ENCODE results near the gene NACC2. TPM values are rescaled to one million over a fixed set of nuclear protein-coding genes. Genes with fewer than 3 reads are reported as not detected.

Gene NACC2
- total RNA-seq, 1 donor from 2014 or later = 34.0 TPM

GRCh38 chr9:136128436-136128835, 33.3 kb upstream of the NACC2 start:
- no peak overlapping the region for H2AFZ ChIP-seq (ENCODE audit: low read depth, low read length)
- peaks cover 6% of the 10 kb centered on the region for H4K20me1 ChIP-seq (ENCODE audit: insufficient read depth, low read length)
- H3K9me3 Mint-ChIP-seq (ENCODE audit: unreplicated experiment) = peaks cover 3% of the 10 kb centered on the region
- H3K79me2 ChIP-seq (ENCODE audit: insufficient read depth, low read length) = no peaks in the 10 kb centered on the region
- H3K4me1 ChIP-seq (ENCODE audit: insufficient read depth, low read length) = no peaks in the 10 kb centered on the region
- H3K4me2 ChIP-seq (ENCODE audit: low read length) = no peak overlapping the region
- no peak for FAIRE-seq
- H3K27ac ChIP-seq (ENCODE audit: low read depth, low read length) = no peak overlapping the region
- no peak overlapping the region for H3K27ac Mint-ChIP-seq (ENCODE audit: unreplicated experiment)
- H3K4me3 Mint-ChIP-seq (ENCODE audit: unreplicated experiment) = no peak overlapping the region
- DNase-seq (ENCODE audit: low read depth) = no peak
- peaks cover 1% of the 10 kb centered on the region for H3K4me1 Mint-ChIP-seq (ENCODE audit: low read depth, unreplicated experiment)
- H3K4me3 ChIP-seq (ENCODE audit: insufficient read depth, low read depth, low read length) = no peak overlapping the region
- H3K9me3 ChIP-seq (ENCODE audit: insufficient read depth, low read depth, low read length) = peaks cover 3% of the 10 kb centered on the region
- no peaks in the 10 kb centered on the region for H3K36me3 Mint-ChIP-seq (ENCODE audit: low read depth, unreplicated experiment)
- peaks cover 29% of the 10 kb centered on the region for H3K27me3 ChIP-seq (ENCODE audit: insufficient read depth, low read length)
- peaks cover 42% of the 10 kb centered on the region for H3K27me3 Mint-ChIP-seq (ENCODE audit: low read depth, unreplicated experiment)
- no peak for TF ChIP-seq EZH2 (IDR thresholded peaks at IDR 0.05; ENCODE audit: insufficient read depth, low read length)
- TF ChIP-seq, protein P1, sequence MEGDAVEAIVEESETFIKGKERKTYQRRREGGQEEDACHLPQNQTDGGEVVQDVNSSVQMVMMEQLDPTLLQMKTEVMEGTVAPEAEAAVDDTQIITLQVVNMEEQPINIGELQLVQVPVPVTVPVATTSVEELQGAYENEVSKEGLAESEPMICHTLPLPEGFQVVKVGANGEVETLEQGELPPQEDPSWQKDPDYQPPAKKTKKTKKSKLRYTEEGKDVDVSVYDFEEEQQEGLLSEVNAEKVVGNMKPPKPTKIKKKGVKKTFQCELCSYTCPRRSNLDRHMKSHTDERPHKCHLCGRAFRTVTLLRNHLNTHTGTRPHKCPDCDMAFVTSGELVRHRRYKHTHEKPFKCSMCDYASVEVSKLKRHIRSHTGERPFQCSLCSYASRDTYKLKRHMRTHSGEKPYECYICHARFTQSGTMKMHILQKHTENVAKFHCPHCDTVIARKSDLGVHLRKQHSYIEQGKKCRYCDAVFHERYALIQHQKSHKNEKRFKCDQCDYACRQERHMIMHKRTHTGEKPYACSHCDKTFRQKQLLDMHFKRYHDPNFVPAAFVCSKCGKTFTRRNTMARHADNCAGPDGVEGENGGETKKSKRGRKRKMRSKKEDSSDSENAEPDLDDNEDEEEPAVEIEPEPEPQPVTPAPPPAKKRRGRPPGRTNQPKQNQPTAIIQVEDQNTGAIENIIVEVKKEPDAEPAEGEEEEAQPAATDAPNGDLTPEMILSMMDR (IDR thresholded peaks at IDR 0.05; ENCODE audit: insufficient read depth, low read depth, low read length) = no peak
- no peak overlapping the region for H3K9ac ChIP-seq (ENCODE audit: low read length)
- H3K36me3 ChIP-seq (ENCODE audit: insufficient read depth, low read length) = no peaks in the 10 kb centered on the region

- H4K20me1 ChIP-seq (ENCODE audit: insufficient read depth, low read length) = peaks cover 9% of the 10 kb centered on the region
- no peak for FAIRE-seq
- H3K9me3 ChIP-seq (ENCODE audit: insufficient read depth, low read depth, low read length) = peaks cover 3% of the 10 kb centered on the region
- no peak for DNase-seq (ENCODE audit: low read depth)
- Mint-ChIP-seq H3K4me3 (ENCODE audit: unreplicated experiment) (no peak overlapping the region), H3K27me3 (ENCODE audit: low read depth, unreplicated experiment) (peaks cover 44% of the 10 kb centered on the region), H3K27ac (ENCODE audit: unreplicated experiment) (no peak overlapping the region), H3K4me1 (ENCODE audit: low read depth, unreplicated experiment) (peaks cover 1% of the 10 kb centered on the region), H3K9me3 (ENCODE audit: unreplicated experiment) (peaks cover 3% of the 10 kb centered on the region), H3K36me3 (ENCODE audit: low read depth, unreplicated experiment) (no peaks in the 10 kb centered on the region)
- H3K27ac ChIP-seq (ENCODE audit: low read depth, low read length) = no peak overlapping the region
- H3K4me2 ChIP-seq (ENCODE audit: low read length) = no peak overlapping the region
- no peak overlapping the region for H2AFZ ChIP-seq (ENCODE audit: low read depth, low read length)
- H3K4me1 ChIP-seq (ENCODE audit: insufficient read depth, low read length) = peaks cover 4% of the 10 kb centered on the region
- TF ChIP-seq, protein P1 (IDR thresholded peaks at IDR 0.05; ENCODE audit: insufficient read depth, low read depth, low read length) = no peak
- no peak for TF ChIP-seq EZH2 (IDR thresholded peaks at IDR 0.05; ENCODE audit: insufficient read depth, low read length)
- H3K27me3 ChIP-seq (ENCODE audit: insufficient read depth, low read length) = peaks cover 27% of the 10 kb centered on the region
- H3K9ac ChIP-seq (ENCODE audit: low read length) = no peak overlapping the region
- H3K4me3 ChIP-seq (ENCODE audit: insufficient read depth, low read depth, low read length) = no peak overlapping the region
- no peaks in the 10 kb centered on the region for H3K36me3 ChIP-seq (ENCODE audit: insufficient read depth, low read length)
- no peaks in the 10 kb centered on the region for H3K79me2 ChIP-seq (ENCODE audit: insufficient read depth, low read length)
Observed at GRCh38 chr9:136127313-136127712, 32.2 kb upstream of the NACC2 start.

GRCh38 chr9:136124976-136125692, 30.0 kb upstream of the NACC2 start:
- no peaks in the 10 kb centered on the region for H3K4me1 Mint-ChIP-seq (ENCODE audit: low read depth, unreplicated experiment)
- Histone ChIP-seq H3K36me3 (ENCODE audit: insufficient read depth, low read length) (no peaks in the 10 kb centered on the region), H4K20me1 (ENCODE audit: insufficient read depth, low read length) (peaks cover 9% of the 10 kb centered on the region), H3K9me3 (ENCODE audit: insufficient read depth, low read depth, low read length) (peaks cover 3% of the 10 kb centered on the region), H3K4me2 (ENCODE audit: low read length) (no peak overlapping the region), H3K27me3 (ENCODE audit: insufficient read depth, low read length) (peaks cover 11% of the 10 kb centered on the region), H3K4me3 (ENCODE audit: insufficient read depth, low read depth, low read length) (no peak overlapping the region), H2AFZ (ENCODE audit: low read depth, low read length) (no peak overlapping the region), H3K79me2 (ENCODE audit: insufficient read depth, low read length) (no peaks in the 10 kb centered on the region), H3K27ac (ENCODE audit: low read depth, low read length) (no peak overlapping the region), H3K9ac (ENCODE audit: low read length) (no peak overlapping the region), H3K4me1 (ENCODE audit: insufficient read depth, low read length) (peaks cover 4% of the 10 kb centered on the region)
- FAIRE-seq (no peak), DNase-seq (ENCODE audit: low read depth) (no peak)
- H3K27me3 Mint-ChIP-seq (ENCODE audit: low read depth, unreplicated experiment) = peaks cover 32% of the 10 kb centered on the region
- peaks cover 3% of the 10 kb centered on the region for H3K9me3 Mint-ChIP-seq (ENCODE audit: unreplicated experiment)
- TF ChIP-seq EZH2 (IDR thresholded peaks at IDR 0.05; ENCODE audit: insufficient read depth, low read length) = no peak
- TF ChIP-seq, protein P1 (IDR thresholded peaks at IDR 0.05; ENCODE audit: insufficient read depth, low read depth, low read length) = no peak
- H3K4me3 Mint-ChIP-seq (ENCODE audit: unreplicated experiment) = peak overlapping the region; percentile 4
- no peaks in the 10 kb centered on the region for H3K36me3 Mint-ChIP-seq (ENCODE audit: low read depth, unreplicated experiment)
- no peak overlapping the region for H3K27ac Mint-ChIP-seq (ENCODE audit: unreplicated experiment)

All from astrocyte (in vitro differentiated cells and primary cell).